GM12875 (cell line): Measurements from ENCODE around the gene WDR54.

Experiments
- H3K4me3 ChIP-seq: one replicate; pipeline ENCODE4 v1.5.1; 2011; ENCODE audit warnings: low read depth, low read length, control low read depth
- TF ChIP-seq, protein P1 (sequence below): IDR thresholded peaks from 2 replicates; pipeline ENCODE4 v1.5.1; 2011; ENCODE audit warnings: low read depth, mild to moderate bottlenecking, control low read depth, inconsistent platforms, low read length, moderate library complexity, borderline replicate concordance; ENCODE audit not compliant: insufficient read depth

The WDR54 gene

DNA sequence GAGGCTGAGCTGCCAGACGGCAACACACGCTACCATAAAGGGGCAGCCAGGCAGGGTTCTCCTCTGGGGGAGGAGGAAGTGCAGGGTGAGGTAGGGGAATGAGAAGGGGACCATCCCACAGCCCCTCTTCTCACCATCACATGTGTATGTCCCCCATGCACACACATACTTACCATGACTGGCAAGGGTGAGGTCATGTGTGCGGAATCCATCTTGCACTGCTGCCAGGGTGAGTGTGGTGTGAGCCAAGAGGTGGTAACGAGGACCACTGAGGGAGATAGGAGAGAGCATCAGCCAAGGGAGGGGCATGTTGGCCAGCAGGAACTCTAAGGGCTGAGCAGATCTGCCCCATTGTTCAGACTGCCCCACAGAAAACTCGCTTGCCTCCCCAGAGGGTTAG, 7.1 kb downstream of the WDR54 start:
- no peak overlapping the region for H3K4me3 ChIP-seq
- TF ChIP-seq, protein P1, sequence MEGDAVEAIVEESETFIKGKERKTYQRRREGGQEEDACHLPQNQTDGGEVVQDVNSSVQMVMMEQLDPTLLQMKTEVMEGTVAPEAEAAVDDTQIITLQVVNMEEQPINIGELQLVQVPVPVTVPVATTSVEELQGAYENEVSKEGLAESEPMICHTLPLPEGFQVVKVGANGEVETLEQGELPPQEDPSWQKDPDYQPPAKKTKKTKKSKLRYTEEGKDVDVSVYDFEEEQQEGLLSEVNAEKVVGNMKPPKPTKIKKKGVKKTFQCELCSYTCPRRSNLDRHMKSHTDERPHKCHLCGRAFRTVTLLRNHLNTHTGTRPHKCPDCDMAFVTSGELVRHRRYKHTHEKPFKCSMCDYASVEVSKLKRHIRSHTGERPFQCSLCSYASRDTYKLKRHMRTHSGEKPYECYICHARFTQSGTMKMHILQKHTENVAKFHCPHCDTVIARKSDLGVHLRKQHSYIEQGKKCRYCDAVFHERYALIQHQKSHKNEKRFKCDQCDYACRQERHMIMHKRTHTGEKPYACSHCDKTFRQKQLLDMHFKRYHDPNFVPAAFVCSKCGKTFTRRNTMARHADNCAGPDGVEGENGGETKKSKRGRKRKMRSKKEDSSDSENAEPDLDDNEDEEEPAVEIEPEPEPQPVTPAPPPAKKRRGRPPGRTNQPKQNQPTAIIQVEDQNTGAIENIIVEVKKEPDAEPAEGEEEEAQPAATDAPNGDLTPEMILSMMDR: no peak

DNA sequence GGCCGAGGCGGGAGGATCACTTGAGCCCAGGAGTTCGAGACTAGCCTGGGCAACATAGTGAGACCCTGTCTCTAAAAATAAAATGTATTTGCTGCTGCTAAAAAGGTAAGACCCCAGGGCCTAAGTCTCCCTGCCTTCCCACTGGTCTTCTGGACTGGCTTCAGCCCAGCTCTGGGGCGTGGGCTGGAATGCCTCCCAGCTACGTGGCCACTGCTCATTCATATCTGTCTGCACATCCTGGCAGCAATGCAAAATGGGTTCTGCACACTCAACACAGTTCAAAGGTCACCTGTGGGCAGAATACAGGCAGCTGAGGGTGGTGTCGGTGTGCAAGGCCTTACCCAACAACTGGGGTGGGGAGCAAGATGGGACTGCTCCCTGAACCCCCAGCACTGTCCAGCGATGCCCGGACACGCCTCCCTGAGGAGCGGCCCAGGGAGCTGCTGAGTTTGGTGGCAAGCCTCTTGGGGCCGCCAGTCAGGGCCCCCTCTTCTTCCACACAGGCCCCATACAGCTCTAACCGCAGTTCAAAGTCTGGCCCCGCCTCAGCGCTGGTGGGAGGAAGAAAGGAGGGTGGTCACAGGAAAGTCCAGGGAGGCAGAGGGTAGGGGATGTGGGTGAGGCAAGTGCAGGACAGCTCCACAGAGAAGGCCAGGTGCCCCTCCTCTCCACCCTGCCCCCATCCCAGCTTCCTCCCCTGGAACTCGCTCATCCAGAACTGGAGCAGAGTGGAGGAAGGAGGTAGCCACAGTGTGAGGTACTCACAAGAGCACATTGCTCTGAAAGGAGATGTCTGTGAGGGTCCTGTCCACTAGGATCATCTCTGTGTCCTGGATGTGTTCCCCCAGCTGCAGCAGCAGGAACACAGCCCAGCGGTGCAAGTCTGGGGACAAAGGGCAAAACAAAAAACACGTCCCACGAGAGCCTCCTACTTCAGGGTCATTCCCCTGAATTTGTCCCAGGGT, 8.2 kb downstream of the WDR54 start:
- TF ChIP-seq, protein P1: no peak

DNA sequence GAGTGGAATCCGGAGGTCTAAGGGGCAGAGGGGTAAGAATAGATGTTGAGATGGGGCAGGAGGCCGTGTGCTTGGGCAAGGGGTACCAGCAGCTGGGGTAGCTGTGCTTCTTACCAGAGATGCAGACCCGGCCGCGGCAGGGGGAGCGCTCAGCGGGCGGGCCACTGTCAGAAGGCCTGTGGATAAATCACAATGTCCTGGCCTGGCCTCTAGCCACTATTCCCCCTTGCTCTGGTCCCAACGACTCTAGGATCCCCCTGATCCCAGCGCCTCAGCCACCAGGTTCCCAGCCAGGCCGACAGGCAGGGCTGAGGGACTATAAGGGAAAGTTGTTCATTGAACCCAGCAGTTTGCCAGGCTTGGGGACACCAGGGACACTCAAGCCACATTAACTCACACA, 9.0 kb downstream of the WDR54 start:
- TF ChIP-seq, protein P1: no peak
- no peak overlapping the region for H3K4me3 ChIP-seq

More for the DNA sequence above, 8.2 kb downstream of the WDR54 start:
- no peak overlapping the region for H3K4me3 ChIP-seq

DNA sequence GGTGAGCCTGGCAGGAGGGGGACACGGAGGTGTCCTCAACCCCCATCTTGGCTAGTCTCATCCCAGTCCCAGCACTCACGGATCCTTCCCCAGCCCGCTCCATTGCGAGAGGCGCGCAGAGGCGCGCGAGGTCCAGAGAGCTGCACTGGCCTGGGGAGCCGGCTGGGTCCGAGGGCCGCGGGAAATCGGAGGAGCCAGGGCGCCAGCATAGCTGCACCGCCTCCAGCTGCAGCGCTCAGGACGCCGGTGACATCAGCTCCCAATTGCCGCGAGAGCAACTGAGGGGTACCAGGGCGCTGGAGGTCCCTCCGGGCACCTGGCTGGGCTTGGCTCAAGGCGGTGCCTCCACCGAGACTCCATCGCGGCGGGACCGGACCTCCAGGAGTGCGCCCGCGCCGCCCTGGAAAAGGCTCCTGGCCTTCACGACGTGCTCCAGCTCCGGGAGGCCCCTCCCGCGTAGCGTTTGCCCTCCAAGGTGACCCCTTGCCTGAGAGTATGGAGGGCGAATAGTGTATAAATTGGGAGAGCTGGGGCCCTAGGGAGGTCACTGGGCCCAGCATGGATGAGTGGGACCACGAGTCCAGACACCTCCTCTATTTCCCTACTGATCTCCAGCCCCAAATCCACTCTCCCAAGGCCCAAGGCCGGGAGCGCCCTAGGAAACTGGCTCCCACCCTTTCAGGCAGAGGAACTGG, 14.7 kb downstream of the WDR54 start:
- no peak overlapping the region for H3K4me3 ChIP-seq
- TF ChIP-seq, protein P1: no peak

DNA sequence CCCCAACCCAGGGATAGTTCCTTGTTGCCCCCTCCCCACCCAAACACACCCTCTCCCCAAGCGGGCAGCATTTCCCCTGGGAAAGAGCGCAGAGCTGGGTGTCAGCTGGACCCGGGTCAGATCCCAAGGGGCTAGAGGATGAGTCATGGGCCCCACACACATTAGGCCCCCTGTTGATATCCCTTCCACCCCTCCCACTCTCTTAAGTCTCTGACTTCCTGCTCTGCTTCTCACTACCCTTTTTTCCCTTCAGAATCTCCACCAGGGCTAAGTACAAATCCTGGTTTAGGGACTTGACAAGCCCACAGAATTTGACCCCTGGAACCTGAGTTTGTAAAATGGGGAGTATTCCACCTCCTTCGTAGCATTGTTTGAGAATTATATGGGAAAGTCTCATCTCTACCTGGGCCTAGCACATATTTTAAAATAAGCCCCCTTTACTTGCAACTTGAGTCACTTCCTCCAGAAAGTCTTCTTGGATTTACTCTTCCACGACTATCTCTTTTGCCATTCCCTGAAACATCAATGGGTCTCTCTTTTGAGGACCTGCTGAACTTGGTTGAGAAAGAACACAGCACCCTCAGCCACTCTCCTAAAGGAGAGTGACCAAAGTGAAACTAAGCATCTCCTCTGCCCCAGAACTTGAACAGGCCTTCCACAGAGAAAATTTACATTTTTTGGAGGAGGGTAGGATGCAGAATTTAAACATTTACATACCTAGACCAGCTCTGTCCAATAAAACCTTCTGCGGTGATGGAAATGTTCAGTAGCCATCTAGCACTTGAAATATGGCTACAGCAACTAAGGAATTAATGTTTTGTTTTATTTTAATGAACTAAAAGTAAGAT, 15.5 kb downstream of the WDR54 start:
- H3K4me3 ChIP-seq: no peak overlapping the region
- TF ChIP-seq, protein P1: no peak

DNA sequence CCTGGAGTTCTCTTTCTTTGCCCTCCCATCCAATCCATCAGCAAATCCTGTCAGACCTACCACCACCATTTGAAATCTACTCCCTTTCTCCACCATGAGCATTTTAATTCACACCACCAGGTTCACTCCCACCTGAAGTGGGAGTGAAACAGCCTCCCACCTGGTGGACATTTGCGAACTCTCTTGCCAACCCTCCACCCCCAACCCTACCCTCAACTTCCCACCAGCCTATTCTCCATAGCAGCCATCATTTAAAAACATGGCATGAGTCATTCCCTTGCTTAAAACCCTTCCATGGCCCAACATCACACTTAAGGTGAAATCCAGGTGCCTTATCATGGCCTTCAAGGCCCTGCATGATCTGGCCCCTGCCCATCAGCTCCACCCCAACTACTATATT, 16.7 kb downstream of the WDR54 start:
- TF ChIP-seq, protein P1: no peak
- H3K4me3 ChIP-seq: no peak overlapping the region
